22Rv1 (cell line): ENCODE results near the gene CCM2.
"Not testable (repeated sequence)": the region's sequence is repeated elsewhere in the genome, so short reads cannot be mapped to it uniquely, and the experiment has no call there.

ENCODE experiments used
- H3K27ac ChIP-seq: fragments of 450-650 bp; 2 replicates; pipeline ENCODE4 v1.5.1; 2017
- CTCF ChIP-seq: fragments of 450-650 bp; IDR thresholded peaks from 2 replicates; pipeline ENCODE4 v1.5.1; 2017; ENCODE audit warnings: mild to moderate bottlenecking
- ZFX ChIP-seq: fragments of 450-650 bp; IDR thresholded peaks from 2 replicates; pipeline ENCODE4 v1.6.1; 2017; ENCODE audit warnings: antibody characterized with exemption, borderline replicate concordance

The CCM2 gene

GRCh38 chr7:45013465-45013967, 13.5 kb downstream of the CCM2 start:
- no peak for TF ChIP-seq CTCF
- no peak for TF ChIP-seq ZFX
- H3K27ac ChIP-seq: no peak overlapping the region

GRCh38 chr7:45015313-45015712, 15.3 kb downstream of the CCM2 start:
- 0 out of 2 replicates have a peak overlapping the region, but pooled peaks have one; percentile 2 for H3K27ac ChIP-seq
- TF ChIP-seq ZFX (no peak), CTCF (no peak)

- no peak overlapping the region for H3K27ac ChIP-seq
- TF ChIP-seq CTCF (no peak), ZFX (no peak)
Measured at GRCh38 chr7:45017253-45017652, 17.3 kb downstream of the CCM2 start.

GRCh38 chr7:45020915-45021314, 20.9 kb downstream of the CCM2 start:
- no peak overlapping the region for H3K27ac ChIP-seq
- TF ChIP-seq CTCF: no peak
- TF ChIP-seq ZFX: no peak

GRCh38 chr7:45021604-45022296, 21.7 kb downstream of the CCM2 start:
- H3K27ac ChIP-seq: no peak overlapping the region
- TF ChIP-seq CTCF (no peak), ZFX (no peak)

- TF ChIP-seq ZFX: no peak
- no peak for TF ChIP-seq CTCF
- no peak overlapping the region for H3K27ac ChIP-seq
Measured at GRCh38 chr7:45024126-45024744, 24.2 kb downstream of the CCM2 start.

GRCh38 chr7:45025473-45025872, 25.5 kb downstream of the CCM2 start:
- H3K27ac ChIP-seq: not testable (repeated sequence)
